Transverse colon (tissue), 4 donors: ENCODE data around the gene PKIG. TPM values are rescaled to one million over a fixed set of nuclear protein-coding genes. Genes with fewer than 3 reads are reported as not detected.

Experiments
- DNase-seq: peaks from one replicate; pipeline ENCODE4 v3.0.0-alpha.2; 2019
- H3K27ac ChIP-seq, 4 donors: fragments of 200-600 bp; sonication (generic); 2 replicates each; pipeline ENCODE4 v1.5.1; 2016 to 2018; ENCODE audit warnings: inconsistent platforms in 4 of 4
- H3K27me3 ChIP-seq: fragments of 200-600 bp; sonication (generic); 2 replicates; pipeline ENCODE4 v1.5.1; 2017; ENCODE audit warnings: inconsistent platforms
- H3K36me3 ChIP-seq, 4 donors: fragments of 200-600 bp; sonication (generic); 2 replicates each; pipeline ENCODE4 v1.5.1; 2017 to 2019; ENCODE audit warnings: inconsistent platforms in 4 of 4
- H3K4me1 ChIP-seq, 4 donors: fragments of 200-600 bp; sonication (generic); 2 replicates each; pipeline ENCODE4 v1.5.1; 2017 to 2020; ENCODE audit warnings: inconsistent platforms in 4 of 4
- H3K4me3 ChIP-seq, 4 donors: fragments of 200-600 bp; sonication (generic); 1 replicate in 1 of 4; 2 replicates in 3 of 4; pipeline versions ENCODE4 v1.5.1 to v1.6.1; 2017 to 2019; ENCODE audit warnings: inconsistent platforms in 4 of 4
- H3K9me3 ChIP-seq, 2 donors: fragments of 200-600 bp; sonication (generic); 2 replicates each; pipeline ENCODE4 v1.5.1; 2017 to 2019; ENCODE audit warnings: inconsistent platforms in 2 of 2
- CTCF ChIP-seq, 5 experiments: fragments of 200-600 bp in 3 of 5; fragments of 450-650 bp in 2 of 5; sonication (generic) in 3 of 5; IDR thresholded peaks; 1 replicate in 2 of 5; 2 replicates in 3 of 5; pipeline ENCODE4 v1.5.1; 2016 to 2017; ENCODE audit warnings: antibody characterized with exemption in 5 of 5, inconsistent platforms in 3 of 5, mild to moderate bottlenecking in 2 of 5, moderate library complexity in 1 of 5
- EP300 ChIP-seq: sonication (generic); formaldehyde crosslinking; IDR thresholded peaks from one replicate; pipeline ENCODE4 v1.6.1; 2017; ENCODE audit warnings: antibody characterized with exemption, low read depth
- POLR2A ChIP-seq: fragments of 450-650 bp; IDR thresholded peaks from one replicate; pipeline ENCODE4 v1.6.1; 2016; ENCODE audit warnings: antibody characterized with exemption, mild to moderate bottlenecking, moderate library complexity
- POLR2AphosphoS5 ChIP-seq, 3 donors: sonication (generic); formaldehyde crosslinking; IDR thresholded peaks; one replicate each; pipeline ENCODE4 v1.6.1; 2016; ENCODE audit warnings: antibody characterized with exemption in 3 of 3
- WGBS, 2 donors: methylation state at CpG; one replicate each; pipeline ENCODE4 v1.1.5; 2018; ENCODE audit warnings: low coverage in 1 of 2; 5-methylcytosine and 5-hydroxymethylcytosine counted together
- in situ Hi-C, 4 donors: fragments of 200-750 bp; cut with MboI; loops; one replicate each; pipeline versions ENCODE4 v1.15.0 to v1.15.1; 2017; ENCODE audit warnings: low sequenced_read_pairs in 3 of 4, low pct_ligation_motif_present in 1 of 4, low pct_unique_long_range_greater_than_20kb in 1 of 4
- intact Hi-C: fragments of 100-400 bp; cut with DNase I; formaldehyde crosslinking; loops from one replicate; pipeline ENCODE4 v1.15.1; 2023; ENCODE audit warnings: low total_unique reads
- total RNA-seq, 4 donors: library from RNA; depleted of rRNA; stranded (reverse); fragments of >200 nt; gene quantifications; one replicate each; pipeline ENCODE4 v1.1.0, GENCODE V29; 2016

Gene PKIG
- total RNA-seq, 4 donors from 2014 or later = 40.8 to 106 (median 80.4) TPM

- DNase-seq = no peak
- intact Hi-C loops = no loop called here
- TF ChIP-seq POLR2A (no peak), POLR2AphosphoS5 (IDR thresholded peaks at IDR 0.05) (no peak), EP300 (no peak), CTCF (IDR thresholded peaks at IDR 0.05) (no peak)
- in situ Hi-C loops = loop anchor here (10.0 to 25.0 kb wide), 4 partner anchors 66 to 389 kb away; partner anchors contain the start of gene OSER1 (in 4 of the 4)
- Histone ChIP-seq H3K36me3 (no peaks in the 10 kb centered on the region), H3K27me3 (no peaks in the 10 kb centered on the region), H3K4me3 (no peak overlapping the region), H3K4me1 (peaks cover 44 to 67% (median 52%) of the 10 kb centered on the region in 4 donors), H3K27ac (peak overlapping the region; percentile 80 to 93 (median 88)), H3K9me3 (no peaks in the 10 kb centered on the region)
- whole genome bisulfite sequencing, 2 donors = 60% methylated on average over 4 to 7 of the region's 7 CpGs
These were observed 18.9 kb downstream of the PKIG start for GRCh38 chr20:44601236-44601671.

- TF ChIP-seq POLR2AphosphoS5 (IDR thresholded peaks at IDR 0.05) (no peak), POLR2A (no peak), EP300 (no peak), CTCF (IDR thresholded peaks at IDR 0.05) (no peak)
- peak; percentile 51 for DNase-seq
- H3K36me3 ChIP-seq = no peaks in the 10 kb centered on the region
- H3K9me3 ChIP-seq = no peaks in the 10 kb centered on the region
- 0 to 11% methylated on average over 1 of the region's 1 CpG for WGBS, 2 donors
- no peak overlapping the region for H3K4me3 ChIP-seq
- H3K27me3 ChIP-seq = no peaks in the 10 kb centered on the region
- in situ Hi-C loops = loop anchor here (10.0 to 25.0 kb wide), 4 partner anchors 67 to 390 kb away; partner anchors contain the start of gene OSER1 (in 4 of the 4)
- peaks cover 44 to 61% (median 50%) of the 10 kb centered on the region in 4 donors for H3K4me1 ChIP-seq
- H3K27ac ChIP-seq = peak overlapping the region; percentile 80 to 93 (median 88)
- intact Hi-C loops = no loop called here
These were observed 19.4 kb downstream of the PKIG start for GRCh38 chr20:44601801-44602204.

- TF ChIP-seq POLR2AphosphoS5 (IDR thresholded peaks at IDR 0.05) = no peak
- no peak for DNase-seq
- Histone ChIP-seq H3K36me3 (no peaks in the 10 kb centered on the region), H3K4me3 (no peak overlapping the region), H3K27ac (peak overlapping the region in 2 of 4 donors; percentile 88 to 93), H3K4me1 (peaks cover 35 to 55% (median 44%) of the 10 kb centered on the region in 4 donors), H3K9me3 (no peaks in the 10 kb centered on the region), H3K27me3 (no peaks in the 10 kb centered on the region)
- intact Hi-C loops (no loop called here), in situ Hi-C loops (loop anchor here (10.0 to 25.0 kb wide), 4 partner anchors 69 to 391 kb away; partner anchors contain the start of gene OSER1 (in 4 of the 4))
- WGBS, 2 donors = 92 to 95% methylated on average over 7 to 8 of the region's 8 CpGs
These were observed 20.9 kb downstream of the PKIG start for GRCh38 chr20:44603327-44603726.

- no peak for DNase-seq
- no peak for TF ChIP-seq EP300
- intact Hi-C loops (no loop called here), in situ Hi-C loops (loop anchor here (10.0 to 25.0 kb wide), 4 partner anchors 72 to 395 kb away; partner anchors contain the start of gene OSER1 (in 4 of the 4))
- WGBS, 2 donors = 74 to 88% methylated on average over 3 to 5 of the region's 5 CpGs
- H3K4me1 ChIP-seq = peaks cover 16 to 43% (median 22%) of the 10 kb centered on the region in 4 donors
- H3K27me3 ChIP-seq = no peaks in the 10 kb centered on the region
- H3K9me3 ChIP-seq = no peaks in the 10 kb centered on the region
- no peak overlapping the region for H3K4me3 ChIP-seq
- H3K27ac ChIP-seq = peak overlapping the region in 2 of 4 donors; percentile 1 to 57
- H3K36me3 ChIP-seq = no peaks in the 10 kb centered on the region
These were observed 24.5 kb downstream of the PKIG start for GRCh38 chr20:44606725-44607441.

- in situ Hi-C loops (loop anchor here (10.0 to 25.0 kb wide), 4 partner anchors 74 to 397 kb away; partner anchors contain the start of gene OSER1 (in 4 of the 4)), intact Hi-C loops (no loop called here)
- H3K9me3 ChIP-seq = no peaks in the 10 kb centered on the region
- H3K4me3 ChIP-seq = peak overlapping the region in 1 of 4 donors; percentile 29
- H3K4me1 ChIP-seq = peaks cover 9 to 28% (median 12%) of the 10 kb centered on the region in 4 donors
- TF ChIP-seq CTCF (IDR thresholded peaks at IDR 0.05) = no peak
- TF ChIP-seq POLR2AphosphoS5 (IDR thresholded peaks at IDR 0.05) = no peak
- no peak for TF ChIP-seq EP300
- no peak for TF ChIP-seq POLR2A
- H3K27me3 ChIP-seq = no peaks in the 10 kb centered on the region
- no peak for DNase-seq
- H3K27ac ChIP-seq = peak overlapping the region; percentile 82 to 90 (median 86)
- peaks cover 0 to 3% (median 0%) of the 10 kb centered on the region in 4 donors for H3K36me3 ChIP-seq
- WGBS, 2 donors = 65 to 71% methylated on average over 5 to 9 of the region's 9 CpGs
These were observed 26.7 kb downstream of the PKIG start for GRCh38 chr20:44609006-44609515.
